Heart left ventricle (tissue), 16 donors: ENCODE results near the gene TCF7L2. TPM values are rescaled to one million over a fixed set of nuclear protein-coding genes. Genes with fewer than 3 reads are reported as not detected.

Source experiments
- ATAC-seq, 4 donors: fragments of 200-7000 bp; cut with Tn5 transposase; one replicate each; pipeline ENCODE4 v1.9.1; 2020 to 2022; ENCODE audit warnings: moderate library complexity in 4 of 4, mild to moderate bottlenecking in 3 of 4, moderate number of reproducible peaks in 1 of 4
- DNase-seq, 5 donors: peaks; one replicate each; pipeline ENCODE4 v3.0.0-alpha.2; 2020
- H3K27ac ChIP-seq, 12 donors: fragments of 200-600 bp; sonication (generic) in 4 of 12; one replicate each; pipeline versions ENCODE4 v1.5.0 to v1.8.0; 2016 to 2022; ENCODE audit warnings: mild to moderate bottlenecking in 2 of 12
- H3K27me3 ChIP-seq, 9 donors: fragments of 200-600 bp; sonication (generic) in 2 of 9; one replicate each; pipeline versions ENCODE4 v1.5.1 to v1.8.0; 2016 to 2022; ENCODE audit warnings: mild to moderate bottlenecking in 3 of 9
- H3K36me3 ChIP-seq, 9 donors: fragments of 200-600 bp; sonication (generic) in 2 of 9; one replicate each; pipeline versions ENCODE4 v1.5.0 to v1.8.0; 2018 to 2022; ENCODE audit warnings: mild to moderate bottlenecking in 2 of 9
- H3K4me1 ChIP-seq, 12 donors: fragments of 200-600 bp; sonication (generic) in 4 of 12; one replicate each; pipeline versions ENCODE4 v1.5.0 to v1.8.0; 2016 to 2022; ENCODE audit warnings: mild to moderate bottlenecking in 3 of 12
- H3K4me3 ChIP-seq, 12 donors: fragments of 200-600 bp; sonication (generic) in 4 of 12; one replicate each; pipeline versions ENCODE4 v1.5.0 to v1.8.0; 2017 to 2022; ENCODE audit warnings: mild to moderate bottlenecking in 9 of 12, moderate library complexity in 4 of 12
- H3K9me3 ChIP-seq, 12 donors: fragments of 200-600 bp; sonication (generic) in 4 of 12; one replicate each; pipeline versions ENCODE4 v1.5.0 to v1.8.0; 2016 to 2022; ENCODE audit warnings: mild to moderate bottlenecking in 1 of 12
- POLR2A ChIP-seq, 2 donors: fragments of 450-650 bp; IDR thresholded peaks; one replicate each; pipeline ENCODE4 v1.6.1; 2017; ENCODE audit warnings: antibody characterized with exemption in 2 of 2, mild to moderate bottlenecking in 2 of 2, moderate library complexity in 2 of 2
- WGBS, 4 donors: extraction: QIAGEN DNeasy Blood & Tissue Kit in 2 of 4; methylation state at CpG; one replicate each; pipeline versions ENCODE4 v1.1.5 to v1.1.7; 2013 to 2018; 5-methylcytosine and 5-hydroxymethylcytosine counted together
- intact Hi-C, 10 donors: fragments of 100-400 bp; cut with DNase I; formaldehyde crosslinking; loops; one replicate each; pipeline versions ENCODE4 v1.11.1 to v1.14.2; 2022
- polyA plus RNA-seq, 2 donors: library from polyadenylated mRNA; stranded (reverse); fragments of 200-250 nt; gene quantifications; one replicate each; pipeline ENCODE4 v1.2.3, GENCODE V29; 2013
- total RNA-seq, 9 donors: library from RNA; depleted of rRNA in 2 of 9; stranded (reverse); fragments of >200 nt in 2 of 9; fragmentation: NEBNext Ultra II Directional in 3 of 9; extraction: Animal tissue kit (Norgen Biotek cat#: 25700) in 3 of 9; gene quantifications; one replicate each; pipeline versions ENCODE4 v1.1.0 to v1.2.4, GENCODE V29; 2016 to 2023
- TF ChIP-seq, protein P1 (sequence below), 12 donors: fragments of 200-600 bp; sonication (generic) in 4 of 12; IDR thresholded peaks; one replicate each; pipeline versions ENCODE4 v1.5.0 to v1.8.0; 2018 to 2022; ENCODE audit warnings: antibody characterized with exemption in 12 of 12, mild to moderate bottlenecking in 5 of 12
- donor health status: ischemic (EF 13 %, LVEDD 7.1; RV severe dilation, severe dysfunction).
- donor health status: healthy with polysubstance abuse.
- donor health status: DM: no; HTN: yes; CAD: no.
- donor health status: DM: no; HTN: no; CAD: no.
- donor health status: ischemic (EF 25% LVEDD 6.9; RV normal size, moderate dysfunction).
- donor health status: ischemic (EF 25% LVEDD 5.7; RV mildly dilated, moderate dysfunction).
- donor health status: healthy.
- donor health status: DM: yes; HTN: yes; CAD: no.
- donor health status: ischemic (EF 35%, LVEDD 5.7; RV mildly dilated, moderate dysfunction).
- donor health status: nonischemic (EF 11% LVEDD 7.7; RV severe dilation, severe dysfunction).
- donor health status: DM: yes; HTN: yes; CAD: no.
- donor health status: PGD.
- donor health status: ischemic (EF 29% LVEDD 5.4; RV normal size, mild dysfunction).
- donor health status: nonischemic (EF 23%, LVEDD 6.1; RV moderate dilation, normal function).

TCF7L2 gene
- total and polyA plus RNA-seq, 11 donors, result 4.3 to 17.5 (median 8.4) TPM

DNA sequence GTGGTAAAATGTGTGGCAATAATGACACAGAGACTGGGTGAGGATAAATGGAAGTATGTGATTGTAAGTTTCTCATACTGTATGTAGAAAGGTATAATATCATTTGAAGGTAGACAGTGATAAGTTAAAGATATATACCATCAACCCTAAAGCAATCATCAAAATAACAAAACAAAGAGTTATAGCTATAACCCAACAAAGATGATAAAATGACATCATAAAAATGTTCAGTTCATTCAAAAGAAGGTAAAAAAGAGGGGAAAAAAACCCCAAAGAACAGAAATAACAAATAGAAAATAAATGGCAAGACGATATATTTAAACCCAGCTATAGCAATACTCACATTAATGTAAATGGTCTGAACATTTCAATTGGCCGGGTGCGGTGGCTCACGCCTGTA, 17.4 kb upstream of the TCF7L2 start:
- TF ChIP-seq, protein P1, sequence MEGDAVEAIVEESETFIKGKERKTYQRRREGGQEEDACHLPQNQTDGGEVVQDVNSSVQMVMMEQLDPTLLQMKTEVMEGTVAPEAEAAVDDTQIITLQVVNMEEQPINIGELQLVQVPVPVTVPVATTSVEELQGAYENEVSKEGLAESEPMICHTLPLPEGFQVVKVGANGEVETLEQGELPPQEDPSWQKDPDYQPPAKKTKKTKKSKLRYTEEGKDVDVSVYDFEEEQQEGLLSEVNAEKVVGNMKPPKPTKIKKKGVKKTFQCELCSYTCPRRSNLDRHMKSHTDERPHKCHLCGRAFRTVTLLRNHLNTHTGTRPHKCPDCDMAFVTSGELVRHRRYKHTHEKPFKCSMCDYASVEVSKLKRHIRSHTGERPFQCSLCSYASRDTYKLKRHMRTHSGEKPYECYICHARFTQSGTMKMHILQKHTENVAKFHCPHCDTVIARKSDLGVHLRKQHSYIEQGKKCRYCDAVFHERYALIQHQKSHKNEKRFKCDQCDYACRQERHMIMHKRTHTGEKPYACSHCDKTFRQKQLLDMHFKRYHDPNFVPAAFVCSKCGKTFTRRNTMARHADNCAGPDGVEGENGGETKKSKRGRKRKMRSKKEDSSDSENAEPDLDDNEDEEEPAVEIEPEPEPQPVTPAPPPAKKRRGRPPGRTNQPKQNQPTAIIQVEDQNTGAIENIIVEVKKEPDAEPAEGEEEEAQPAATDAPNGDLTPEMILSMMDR (IDR thresholded peaks at IDR 0.05), result no peak
- no peak for TF ChIP-seq POLR2A (IDR thresholded peaks at IDR 0.05)
- DNase-seq, result no peak
- ATAC-seq, result no peak
- 96 to 98% (median 98%) methylated on average over 4 of the region's 4 CpGs for WGBS, 4 donors
- Histone ChIP-seq H3K9me3 (peaks cover 0 to 29% (median 7%) of the 10 kb centered on the region in 12 donors), H3K36me3 (no peaks in the 10 kb centered on the region), H3K27ac (no peak overlapping the region), H3K4me3 (no peak overlapping the region), H3K4me1 (no peaks in the 10 kb centered on the region), H3K27me3 (no peaks in the 10 kb centered on the region)
- intact Hi-C loops, result no loop called here

DNA sequence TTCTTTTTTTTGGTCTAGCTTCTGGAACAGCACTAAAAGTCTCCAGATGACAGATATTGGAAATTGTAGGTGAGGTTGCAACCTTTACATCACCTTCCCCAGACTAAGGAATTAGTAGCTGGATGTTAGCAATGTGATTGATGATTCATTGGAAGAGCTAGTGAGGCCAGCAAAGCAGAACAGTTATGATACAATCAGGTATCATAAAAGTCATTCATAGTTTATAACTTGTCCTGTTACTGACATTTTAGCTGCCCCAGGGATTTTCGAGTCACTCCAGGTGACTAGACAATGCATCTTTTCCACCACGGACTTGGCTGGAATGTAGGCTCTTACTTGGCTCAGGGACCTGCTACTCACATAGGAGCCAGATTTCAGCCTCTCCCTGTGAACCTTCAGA, 15.9 kb upstream of the TCF7L2 start:
- WGBS, 4 donors, result 54 to 77% (median 65%) methylated on average over 2 of the region's 2 CpGs
- Histone ChIP-seq H3K27me3 (no peaks in the 10 kb centered on the region), H3K4me3 (no peak overlapping the region), H3K36me3 (no peaks in the 10 kb centered on the region), H3K27ac (no peak overlapping the region), H3K4me1 (no peaks in the 10 kb centered on the region), H3K9me3 (peaks cover 0 to 23% (median 6%) of the 10 kb centered on the region in 12 donors)
- TF ChIP-seq POLR2A (IDR thresholded peaks at IDR 0.05), result no peak
- TF ChIP-seq, protein P1 (IDR thresholded peaks at IDR 0.05), result no peak
- no peak for ATAC-seq
- no peak for DNase-seq
- intact Hi-C loops, result no loop called here

DNA sequence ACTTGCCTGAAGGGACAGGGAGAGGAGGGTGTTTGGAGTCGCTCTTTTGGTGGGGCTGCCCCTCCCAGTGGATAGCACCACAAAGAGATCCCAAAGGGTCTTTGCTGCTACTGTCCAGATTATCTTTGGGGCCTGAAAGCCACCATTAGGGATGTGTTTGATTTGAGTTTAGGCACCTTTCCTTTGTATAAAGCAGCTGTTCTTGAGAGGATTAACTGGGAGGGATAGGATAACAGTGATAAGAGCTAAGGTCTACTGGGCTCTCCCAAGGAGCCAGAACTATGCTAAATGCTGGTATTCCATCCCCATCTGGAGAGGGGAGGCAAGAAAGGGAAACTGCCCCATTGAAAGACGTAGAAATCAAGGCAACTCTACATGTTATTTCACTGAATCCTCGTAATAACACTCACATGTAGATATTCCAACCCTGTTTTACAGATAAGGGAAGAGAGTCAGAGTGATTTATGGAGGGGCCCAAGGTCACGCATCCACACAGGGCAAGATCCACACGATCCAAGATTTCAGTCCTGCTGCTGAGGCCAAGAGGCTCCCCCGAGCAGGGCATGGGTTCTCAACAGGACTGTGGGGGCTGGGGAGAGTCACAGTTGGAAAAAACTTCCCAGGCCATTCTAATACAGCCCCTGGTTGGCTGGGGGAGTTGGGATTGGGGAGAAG, 11.1 kb upstream of the TCF7L2 start:
- ATAC-seq, result no peak
- Histone ChIP-seq H3K36me3 (no peaks in the 10 kb centered on the region), H3K4me1 (no peaks in the 10 kb centered on the region), H3K27me3 (no peaks in the 10 kb centered on the region), H3K27ac (no peak overlapping the region), H3K4me3 (no peak overlapping the region), H3K9me3 (no peaks in the 10 kb centered on the region)
- TF ChIP-seq, protein P1 (IDR thresholded peaks at IDR 0.05), result no peak
- no peak for TF ChIP-seq POLR2A (IDR thresholded peaks at IDR 0.05)
- 75 to 96% (median 93%) methylated on average over 6 of the region's 6 CpGs for WGBS, 4 donors
- intact Hi-C loops, result no loop called here
- DNase-seq, result no peak

DNA sequence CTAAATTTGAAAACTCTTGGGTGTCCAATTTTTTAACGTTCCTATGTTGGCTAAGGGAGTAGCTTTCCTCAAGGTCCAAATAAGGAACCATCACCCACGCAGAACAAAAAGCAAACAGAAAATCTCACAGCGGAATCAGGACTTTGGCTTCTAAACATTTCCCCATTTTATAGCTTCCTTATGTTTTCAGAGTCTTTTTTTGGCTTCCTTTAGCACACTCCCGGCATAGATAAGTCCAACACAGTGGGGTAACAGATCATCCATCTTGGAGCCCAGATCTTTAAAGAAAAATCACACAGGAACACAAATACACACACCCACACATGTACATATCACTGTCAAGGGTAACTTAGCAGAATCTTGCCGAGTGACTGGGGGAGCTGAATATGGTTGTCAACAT, 4.2 kb upstream of the TCF7L2 start:
- WGBS, 4 donors, result 57 to 67% (median 63%) methylated on average over 5 of the region's 5 CpGs
- ATAC-seq (no peak), DNase-seq (no peak)
- TF ChIP-seq POLR2A (IDR thresholded peaks at IDR 0.05), result no peak
- TF ChIP-seq, protein P1 (IDR thresholded peaks at IDR 0.05), result no peak
- intact Hi-C loops, result loop anchor here in 1 of 10 donors (10.0 kb wide), 1 partner anchor 179 kb away; no protein-coding TSS in a partner anchor
- Histone ChIP-seq H3K27ac (peak overlapping the region in 2 of 12 donors; percentile 11 to 27), H3K9me3 (no peaks in the 10 kb centered on the region), H3K4me3 (no peak overlapping the region), H3K36me3 (no peaks in the 10 kb centered on the region), H3K27me3 (no peaks in the 10 kb centered on the region), H3K4me1 (peaks cover 0 to 17% (median 9%) of the 10 kb centered on the region in 12 donors)
